WTC11 (cell line): ENCODE results near the gene EPHB6.

Experiments
- CTCF ChIP-seq: fragments of 200-600 bp; IDR thresholded peaks from 2 replicates; pipeline ENCODE4 v1.8.0; 2022; ENCODE audit warnings: antibody characterized with exemption
- MLX ChIP-seq: sonication (generic); formaldehyde crosslinking; IDR thresholded peaks from 2 replicates; pipeline ENCODE4 v1.8.1; 2023; ENCODE audit warnings: mild to moderate bottlenecking, missing genetic modification reagents, moderate library complexity
- NFE2L1 ChIP-seq: sonication (generic); formaldehyde crosslinking; IDR thresholded peaks from 2 replicates; pipeline ENCODE4 v1.8.1; 2023; ENCODE audit warnings: missing genetic modification reagents

GRCh38 chr7:142854372-142855113 lies at the start of gene EPHB6:
- TF ChIP-seq CTCF (no peak), NFE2L1 (no peak), MLX (CRISPR knock-in tag) (no peak)
